H1 (cell line): ENCODE results near the gene NTNG2. TPM values are rescaled to one million over a fixed set of nuclear protein-coding genes. Genes with fewer than 3 reads are reported as not detected.

Experiments
- ATF3 ChIP-seq: IDR thresholded peaks from 2 replicates; pipeline ENCODE4 v1.6.1; 2011; ENCODE audit warnings: low read depth, mild to moderate bottlenecking, low read length; ENCODE audit not compliant: insufficient read depth
- CHD1 ChIP-seq: IDR thresholded peaks from 2 replicates; pipeline ENCODE4 v1.6.1; 2012; ENCODE audit warnings: low read depth, low read length, improper control_type of control experiment
- HDAC2 ChIP-seq, 2 experiments: fragments of 300-600 bp in 1 of 2; sonication (generic) in 1 of 2; IDR thresholded peaks; 2 replicates each; pipeline ENCODE4 v1.6.1; 2011 to 2012; ENCODE audit warnings: low read depth in 2 of 2, low read length in 2 of 2, mild to moderate bottlenecking in 2 of 2, moderate library complexity in 2 of 2, borderline replicate concordance in 1 of 2, inconsistent platforms in 1 of 2
- POLR2A ChIP-seq, 2 experiments: IDR thresholded peaks; 1 replicate in 1 of 2; 2 replicates in 1 of 2; pipeline ENCODE4 v1.6.1; 2011; ENCODE audit warnings: low read depth in 2 of 2, low read length in 2 of 2, mild to moderate bottlenecking in 2 of 2; ENCODE audit errors: control extremely low read depth in 1 of 2
- RFX5 ChIP-seq: IDR thresholded peaks from 2 replicates; pipeline ENCODE4 v1.6.1; 2011; ENCODE audit warnings: low read depth, low read length, improper control_type of control experiment, borderline replicate concordance
- SIRT6 ChIP-seq: IDR thresholded peaks from one replicate; pipeline ENCODE4 v1.7.1; 2012; ENCODE audit warnings: low read length, inconsistent platforms
- SIX5 ChIP-seq: IDR thresholded peaks from 2 replicates; pipeline ENCODE4 v1.6.1; 2011; ENCODE audit warnings: mild to moderate bottlenecking, low read depth, low read length
- TCF12 ChIP-seq: IDR thresholded peaks from 2 replicates; pipeline ENCODE4 v1.6.1; 2011; ENCODE audit warnings: low read depth, mild to moderate bottlenecking, low read length
- TEAD4 ChIP-seq: IDR thresholded peaks from 2 replicates; pipeline ENCODE4 v1.6.1; 2012; ENCODE audit warnings: low read depth, low read length, inconsistent platforms, mixed read lengths
- polyA plus RNA-seq, 7 experiments: library from polyadenylated mRNA; depleted of rRNA in 3 of 7; stranded (reverse) in 5 of 7; unstranded in 2 of 7; fragments of >200 nt in 5 of 7; fragments of 200-250 nt in 2 of 7; gene quantifications; 1 replicate in 5 of 7; 2 replicates in 1 of 7; 4 replicates in 1 of 7; pipeline versions ENCODE4 v1.2.1 to v1.2.3, GENCODE V29; 2011 to 2013; ENCODE audit warnings: missing spikeins in 2 of 7, mixed read lengths in 2 of 7
- total RNA-seq: library from RNA; stranded (reverse); fragmentation: NEBNext Ultra II Directional; extraction: Animal tissue kit (Norgen Biotek cat#: 25700); gene quantifications from 2 replicates; pipeline ENCODE4 v1.2.1, GENCODE V29; 2021

NTNG2 gene
- total and polyA plus RNA-seq, 2 of the 8 experiments (the other 6 are each of a cell fraction or from before 2014, with no cell fraction given) = 1.4 to 1.5 TPM

- TF ChIP-seq ATF3 (no peak), CHD1 (no peak), POLR2A (IDR thresholded peaks at IDR 0.05; ENCODE audit: control extremely low read depth in 1 of 2, low read depth in 2 of 2, low read length in 2 of 2) (no peak), RFX5 (no peak), HDAC2 (IDR thresholded peaks at IDR 0.05; ENCODE audit: borderline replicate concordance in 1 of 2, low read depth in 2 of 2, low read length in 2 of 2) (no peak), SIRT6 (no peak), TCF12 (no peak), SIX5 (no peak), TEAD4 (no peak)
- TF ChIP-seq, all 59 proteins: peak for 0
Measured at GRCh38 chr9:132236662-132237311, 74.9 kb downstream of the NTNG2 start (continued).
